Activated T-cell treated with anti-CD3 and anti-CD28 coated beads, Interleukin-2, amount 50 U/mL, for 1 hour (primary cell): ENCODE measurements around the gene TAF11L8.
"Not testable (repeated sequence)": the region's sequence is repeated elsewhere in the genome, so short reads cannot be mapped to it uniquely, and the experiment has no call there.

ENCODE experiments used
- DNase-seq: peaks from one replicate; pipeline ENCODE4 v3.0.0-alpha.2; 2020

The TAF11L8 gene

DNA sequence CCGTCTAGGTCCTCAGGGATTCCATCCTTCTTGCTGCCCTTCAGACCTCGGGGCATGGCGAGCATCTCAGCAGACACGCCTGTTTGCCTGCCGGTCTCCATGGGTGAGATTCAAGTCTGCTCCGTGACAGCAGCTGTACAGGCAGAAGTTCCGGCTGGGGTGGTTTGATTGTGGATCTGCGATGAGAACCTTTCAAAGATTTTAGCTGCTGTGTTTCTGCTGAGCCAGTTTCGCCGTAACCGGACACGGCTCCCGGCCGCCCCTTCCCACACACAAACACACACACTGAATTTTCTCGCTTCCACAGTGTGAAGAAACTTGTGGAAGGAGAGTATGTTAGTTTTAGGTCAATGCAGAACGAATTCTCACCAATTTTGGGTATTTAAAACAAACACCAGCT is at the start of gene TAF11L8:
Gene TAF11L8, minus strand, starts transcription at position 101 of the 400 bp plus-strand sequence.
- DNase-seq, result not testable (repeated sequence)

DNA sequence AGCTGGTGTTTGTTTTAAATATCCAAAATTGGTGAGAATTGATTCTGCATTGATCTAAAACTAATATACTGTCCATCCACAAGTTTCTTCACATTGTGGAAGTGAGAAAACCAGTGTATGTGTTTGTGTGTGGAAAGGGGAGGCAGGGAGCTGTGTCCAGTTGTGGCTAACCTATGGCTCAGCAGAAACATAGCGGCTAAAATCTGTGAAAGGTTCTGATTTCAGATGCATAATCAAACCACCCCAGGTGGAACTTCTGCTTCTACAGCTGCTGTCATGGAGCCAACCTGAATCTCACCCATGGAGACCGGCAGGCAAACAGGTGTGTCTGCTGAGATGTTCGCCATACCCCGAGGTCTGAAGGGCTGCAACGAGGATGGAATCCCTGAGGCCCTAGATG is 43.4 kb upstream of the TAF11L8 start, which contains the start of gene TAF11L14:
Gene TAF11L14, plus strand, starts transcription at position 301 of the 400 bp plus-strand sequence.
- no peak for DNase-seq

- not testable (repeated sequence) for DNase-seq
Observed at GRCh38 chr5:17631788-17632187, 41.0 kb upstream of the TAF11L8 start, which contains the start of gene TAF11L13. TSS of gene TAF11L13 (plus strand) at chr5:17632088.

DNA sequence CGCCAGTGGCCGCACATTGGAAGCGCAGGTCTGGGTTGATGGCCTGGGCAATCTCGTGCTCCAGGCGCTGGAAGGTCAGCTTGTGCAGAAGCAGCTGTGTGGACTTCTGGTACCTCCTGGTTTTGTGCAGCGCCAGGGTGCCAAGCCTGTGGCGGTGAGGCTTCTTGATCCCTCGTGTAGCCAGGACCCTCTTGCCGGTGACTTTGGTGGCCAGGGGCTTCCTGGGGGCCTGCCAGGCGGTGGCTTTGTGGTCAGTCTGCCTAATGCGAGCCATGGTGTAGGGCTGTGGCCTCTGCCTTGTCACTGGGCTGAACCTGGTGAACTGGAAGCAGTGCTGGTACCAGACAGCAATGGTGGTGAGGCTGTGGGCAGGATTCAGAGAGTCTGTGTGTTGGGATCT is 34.9 kb upstream of the TAF11L8 start:
- no peak for DNase-seq

DNA sequence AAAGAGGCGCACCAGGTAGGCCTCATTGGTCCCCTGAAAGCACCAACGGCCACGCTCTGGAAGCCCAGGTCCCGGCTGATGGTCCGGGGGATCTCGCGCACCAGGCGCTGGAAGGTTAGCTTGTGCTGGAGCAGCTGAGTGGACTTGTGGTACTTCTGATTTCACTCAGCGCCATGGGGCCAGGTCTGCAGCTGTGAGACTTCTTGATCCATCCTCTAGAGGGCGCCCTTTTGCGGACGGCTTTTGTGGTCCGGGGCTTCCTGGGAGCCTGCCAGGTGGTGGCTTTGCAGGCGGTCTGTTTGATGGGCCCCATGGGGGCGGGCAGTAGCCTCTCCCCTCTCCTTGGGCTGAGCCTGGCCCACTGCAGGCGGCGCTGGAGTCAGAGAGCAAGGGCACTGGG is 29.9 kb upstream of the TAF11L8 start:
- no peak for DNase-seq

GRCh38 chr5:17619354-17619753 is 28.6 kb upstream of the TAF11L8 start:
- no peak for DNase-seq

DNA sequence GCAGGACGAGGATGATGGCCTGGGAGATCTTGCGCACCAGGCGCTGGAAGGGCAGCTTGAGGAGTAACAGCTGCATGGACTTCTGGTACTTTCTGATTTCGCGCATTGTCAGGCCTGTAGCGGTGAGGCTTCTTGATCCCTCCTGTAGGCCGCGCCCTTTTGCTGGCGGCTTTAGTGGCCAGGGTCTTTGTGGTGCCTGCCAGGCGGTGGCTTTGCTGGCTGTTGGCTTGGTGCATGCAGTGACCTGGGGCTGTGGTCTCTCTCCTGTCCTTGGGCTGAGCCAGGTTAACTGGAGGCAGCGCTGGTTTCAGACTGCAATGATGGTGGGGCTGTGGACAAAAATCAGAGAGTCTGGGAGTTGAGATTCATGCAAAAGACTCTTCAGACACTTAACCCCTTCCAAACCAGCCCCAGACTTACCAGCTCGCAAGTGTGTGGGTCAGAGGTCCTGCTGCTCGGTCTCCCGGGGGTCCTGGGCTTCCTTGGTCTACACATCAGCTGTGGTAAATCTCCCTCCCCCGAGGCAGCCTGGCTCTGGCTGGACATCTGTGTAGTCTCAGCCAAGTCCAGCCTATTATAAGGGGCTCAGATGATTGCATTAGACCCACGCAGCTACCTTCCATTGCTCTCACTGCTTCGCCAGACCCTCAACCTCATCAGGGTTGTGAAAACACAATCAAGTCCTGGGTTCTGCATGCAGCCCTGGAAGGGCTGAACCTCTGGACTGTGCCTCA is 24.3 kb upstream of the TAF11L8 start:
- DNase-seq, result no peak

DNA sequence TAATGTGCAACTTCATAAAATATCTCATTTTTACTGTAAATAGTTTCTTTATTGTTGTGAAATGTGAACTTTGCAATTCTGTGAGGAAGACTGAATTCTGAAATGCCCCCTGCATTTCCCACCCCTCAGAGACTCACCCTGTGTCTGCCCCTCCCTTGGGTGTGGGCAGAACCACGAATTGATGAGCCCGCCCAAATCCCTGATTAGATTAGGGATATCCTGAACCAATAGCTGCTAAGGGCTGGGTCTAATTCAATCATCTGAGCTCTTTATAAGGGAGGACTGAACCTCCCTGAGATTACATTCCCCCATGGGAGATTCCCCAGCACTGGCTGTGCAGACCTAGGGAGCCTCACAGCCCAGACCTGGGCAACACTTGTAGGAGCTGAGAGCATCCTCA is 19.3 kb upstream of the TAF11L8 start, which contains the start of gene TAF11L12:
Gene TAF11L12, plus strand, starts transcription at position 301 of the 400 bp plus-strand sequence.
- DNase-seq, result not testable (repeated sequence)

- not testable (repeated sequence) for DNase-seq
Observed at GRCh38 chr5:17607461-17607860, 16.7 kb upstream of the TAF11L8 start.

- no peak for DNase-seq
Observed at GRCh38 chr5:17604951-17605350, 14.2 kb upstream of the TAF11L8 start.

DNA sequence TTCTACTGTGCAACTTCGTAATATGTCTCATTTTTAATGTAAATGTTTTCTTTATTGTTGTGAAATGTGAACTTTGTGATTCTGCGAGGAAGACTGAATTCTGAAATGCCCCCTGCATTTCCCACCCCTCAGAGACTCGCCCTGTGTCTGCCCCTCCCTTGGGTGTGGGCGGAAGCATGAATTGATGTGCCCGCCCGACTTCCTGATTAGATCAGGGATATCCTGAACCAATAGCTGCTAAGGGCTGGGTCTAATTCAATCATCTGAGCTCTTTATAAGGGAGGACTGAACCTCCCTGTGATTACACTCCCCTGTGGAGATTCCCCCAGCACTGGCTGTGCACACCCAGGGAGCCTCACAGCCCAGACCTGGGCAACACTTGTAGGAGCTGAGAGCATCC is 13.1 kb upstream of the TAF11L8 start, which contains the start of gene TAF11L11:
Gene TAF11L11, plus strand, starts transcription at position 304 of the 400 bp plus-strand sequence.
- not testable (repeated sequence) for DNase-seq

- not testable (repeated sequence) for DNase-seq
Observed at GRCh38 chr5:17597728-17598127, 7.0 kb upstream of the TAF11L8 start, which contains the start of gene TAF11L10. TSS of gene TAF11L10 (minus strand) at chr5:17597828.

- not testable (repeated sequence) for DNase-seq
Observed at GRCh38 chr5:17594255-17594654, 3.5 kb upstream of the TAF11L8 start, which contains the start of gene TAF11L9. TSS of gene TAF11L9 (minus strand) at chr5:17594394.

GRCh38 chr5:17585658-17586057 is 5.1 kb downstream of the TAF11L8 start, which contains the start of gene TAF11L7:
TSS of gene TAF11L7 (minus strand) at chr5:17585758.
- not testable (repeated sequence) for DNase-seq
